GM18526 (cell line): Measurements from ENCODE around the gene PRKCA.

Experiments used
- POLR2A ChIP-seq: IDR thresholded peaks from 3 replicates; pipeline ENCODE4 v1.6.1; 2011; ENCODE audit not compliant: insufficient read length; ENCODE audit errors: extremely low read depth

PRKCA gene

DNA sequence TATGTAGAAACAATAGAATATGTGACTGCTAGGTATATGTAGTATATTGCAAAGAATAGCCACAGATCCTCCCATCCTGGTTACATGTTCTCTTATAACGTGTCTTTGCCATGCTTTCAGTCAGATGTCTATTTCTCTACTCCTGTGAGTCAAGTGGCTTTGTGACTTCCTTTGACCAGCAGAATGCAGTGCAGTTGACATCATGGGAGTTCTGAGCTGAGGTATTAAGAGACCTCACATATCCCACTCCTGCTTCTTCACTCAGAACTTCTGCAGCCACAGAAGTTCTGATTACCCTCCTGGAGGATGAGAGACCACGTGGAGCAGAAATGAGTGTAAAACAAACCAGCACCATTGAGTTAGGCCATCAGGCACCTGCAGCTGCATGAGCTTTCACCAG, 222.5 kb downstream of the PRKCA start:
- no peak for TF ChIP-seq POLR2A

GRCh38 chr17:66525338-66525737, 222.9 kb downstream of the PRKCA start:
- TF ChIP-seq POLR2A: no peak

DNA sequence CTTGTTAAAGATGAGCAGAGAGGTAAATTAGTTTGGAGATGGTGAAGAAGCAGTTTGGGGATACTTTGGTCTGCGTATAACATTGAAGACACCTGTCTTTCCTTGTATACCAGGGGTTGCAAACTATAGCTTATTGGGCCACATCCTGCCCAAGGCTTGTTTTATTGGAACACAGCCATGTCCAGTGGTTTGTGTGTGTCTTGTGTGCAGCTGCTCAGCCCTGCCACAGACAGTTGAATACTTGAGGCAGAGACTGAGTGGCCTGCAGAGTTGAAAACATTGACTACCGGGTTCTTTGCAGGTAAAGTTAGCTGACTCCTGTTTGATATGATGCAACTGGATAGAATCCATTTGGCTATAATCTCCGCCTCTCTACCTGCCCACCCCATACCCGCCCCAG, 224.4 kb downstream of the PRKCA start:
- TF ChIP-seq POLR2A: no peak

DNA sequence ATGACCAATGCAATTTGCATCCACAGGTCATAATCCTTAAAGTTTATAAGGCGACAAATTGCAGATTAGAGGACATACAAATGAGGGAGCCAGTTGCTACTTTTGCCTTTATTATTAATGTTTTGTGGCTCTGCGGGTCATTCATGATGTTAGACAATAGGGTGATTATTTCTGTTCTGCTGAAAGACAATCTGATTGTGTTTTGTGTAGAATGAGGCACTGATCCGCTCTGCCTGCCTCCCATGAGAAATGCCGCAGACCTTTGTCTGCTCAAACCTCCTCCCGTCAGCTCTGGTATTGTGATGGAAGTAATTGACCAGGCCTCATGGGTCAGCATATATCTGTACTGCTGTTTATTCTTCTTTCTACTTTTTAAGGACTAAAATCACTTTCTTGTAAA, 224.9 kb downstream of the PRKCA start:
- TF ChIP-seq POLR2A: no peak

- no peak for TF ChIP-seq POLR2A
These were observed 229.5 kb downstream of the PRKCA start for GRCh38 chr17:66531851-66532295.

- TF ChIP-seq POLR2A: no peak
These were observed 231.2 kb downstream of the PRKCA start for GRCh38 chr17:66533572-66533971.

DNA sequence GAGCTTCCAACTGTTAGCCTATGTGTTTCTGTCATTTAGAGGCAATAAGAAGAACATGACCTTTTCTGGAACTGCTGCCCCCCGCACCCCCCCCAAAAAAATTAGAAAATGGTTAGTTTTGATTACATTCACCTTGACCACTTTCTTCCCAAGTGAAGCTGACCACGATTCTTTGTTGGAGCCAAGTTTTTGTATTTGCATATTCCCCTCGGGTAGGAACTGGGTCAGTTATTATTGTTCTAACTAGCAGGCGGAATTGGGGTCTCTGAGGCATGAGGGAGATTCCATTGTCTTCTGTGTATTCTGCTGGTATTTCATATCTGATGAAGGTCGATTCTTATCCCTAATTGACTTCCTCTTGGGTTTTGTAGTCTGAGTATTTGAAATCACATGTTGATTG, 231.6 kb downstream of the PRKCA start:
- no peak for TF ChIP-seq POLR2A

DNA sequence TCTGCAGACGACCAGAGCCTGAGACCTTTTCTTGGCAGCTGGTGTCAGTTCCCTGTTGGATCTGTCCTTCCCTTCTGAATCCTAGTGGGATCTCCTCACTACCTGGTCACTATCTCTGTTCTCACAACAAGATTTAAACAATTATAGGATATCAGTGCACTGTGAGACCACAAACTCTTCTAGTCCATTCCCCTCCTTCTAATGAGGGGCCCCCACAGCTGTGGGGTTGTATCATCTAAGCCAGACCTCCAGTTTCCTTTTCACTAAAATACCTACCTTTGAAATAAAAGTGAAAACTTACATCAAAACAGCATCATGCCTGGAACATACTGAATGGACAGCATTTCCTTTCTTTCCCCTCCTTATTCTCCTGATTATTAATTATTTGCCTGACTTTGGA, 233.2 kb downstream of the PRKCA start:
- no peak for TF ChIP-seq POLR2A

GRCh38 chr17:66537502-66537901, 235.1 kb downstream of the PRKCA start:
- TF ChIP-seq POLR2A: no peak

DNA sequence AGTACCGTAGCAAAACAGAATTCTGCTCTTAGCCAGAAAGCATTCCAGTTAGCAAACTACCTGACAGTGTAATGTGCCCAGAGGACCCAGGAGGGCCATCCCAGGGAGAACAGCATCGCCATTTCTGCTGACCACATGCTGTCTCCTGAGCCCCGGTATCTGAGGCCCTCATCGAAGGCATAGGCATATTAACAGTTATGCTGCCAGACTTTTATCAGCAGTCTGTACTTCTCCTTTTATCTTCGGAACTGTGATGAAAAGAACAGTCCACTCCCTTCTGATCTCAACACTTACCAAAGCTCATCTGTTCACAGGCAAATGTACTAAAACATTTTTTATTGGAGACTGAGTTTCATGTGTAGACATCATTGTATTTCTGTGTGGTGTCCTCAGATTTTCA, 236.4 kb downstream of the PRKCA start:
- no peak for TF ChIP-seq POLR2A

DNA sequence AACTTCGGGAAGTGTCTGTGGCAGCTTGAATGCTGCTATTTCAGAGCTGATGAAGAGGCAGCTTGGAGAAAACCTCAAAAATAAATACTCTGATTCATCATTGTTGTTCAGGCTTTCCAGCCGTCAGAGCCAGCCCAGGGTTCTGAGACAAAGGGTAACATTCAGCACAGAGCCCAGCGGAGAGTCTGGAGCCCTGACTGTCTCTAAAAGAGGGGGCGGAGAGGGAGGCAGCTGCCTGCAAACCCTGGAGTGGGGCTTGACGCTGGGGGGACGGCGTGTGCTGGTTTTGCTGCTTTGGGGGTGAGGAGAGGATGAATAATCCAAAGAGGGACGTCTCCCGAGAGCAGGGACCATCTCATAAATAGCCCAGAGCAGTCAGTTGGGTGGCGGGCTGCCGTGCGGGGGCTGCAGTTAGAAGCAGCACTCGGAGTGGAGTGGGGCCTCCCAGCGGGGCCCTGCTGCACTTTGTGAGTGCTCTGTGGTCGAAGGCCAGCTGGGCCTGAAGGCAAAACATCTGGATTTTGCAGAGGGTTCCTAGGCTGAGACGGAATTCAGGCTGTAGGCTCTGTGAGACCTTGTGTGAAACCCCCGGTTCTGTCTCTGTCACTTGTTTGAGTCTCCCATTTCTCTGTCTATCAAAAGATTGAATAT, 237.8 kb downstream of the PRKCA start:
- no peak for TF ChIP-seq POLR2A

- no peak for TF ChIP-seq POLR2A
These were observed 239.2 kb downstream of the PRKCA start for GRCh38 chr17:66541461-66542128.

DNA sequence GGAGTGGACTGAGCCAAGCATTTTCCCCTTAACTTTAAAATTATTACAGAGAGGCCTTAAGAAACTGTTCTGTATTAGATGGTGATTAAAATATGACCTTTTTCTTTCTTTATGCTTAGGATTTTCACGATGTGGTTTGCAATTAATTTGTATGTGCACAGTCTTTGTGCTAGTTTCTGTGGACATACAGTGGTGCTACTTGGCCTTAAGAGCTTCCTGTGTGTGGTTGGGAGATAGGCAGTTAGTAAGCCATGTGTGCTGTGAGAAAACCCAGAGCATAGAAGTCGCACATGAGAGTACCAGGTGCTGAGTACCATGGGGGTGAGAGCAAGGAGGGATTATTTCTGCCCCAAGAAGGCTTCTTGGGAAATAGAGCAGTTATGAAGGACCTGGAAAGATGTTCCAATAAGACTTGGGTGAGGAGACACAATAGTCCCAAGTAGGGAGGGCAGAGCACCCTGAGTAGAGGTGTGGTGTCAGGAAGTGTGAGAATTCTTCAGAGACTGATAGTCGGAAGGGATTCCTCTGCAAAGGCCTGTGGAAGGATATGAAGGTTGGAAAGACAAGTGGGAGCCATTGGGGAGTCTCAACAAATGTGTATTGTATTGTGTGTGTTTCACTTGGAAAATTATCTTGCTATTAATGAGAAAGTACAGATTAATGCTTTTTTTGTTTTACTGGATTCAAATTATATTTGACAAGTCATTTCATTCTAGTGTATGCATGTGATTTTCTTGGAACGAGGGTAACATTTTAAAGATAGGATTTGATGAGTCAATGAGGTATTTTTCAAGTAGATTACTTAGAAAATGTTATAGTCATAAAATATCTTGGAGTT, 239.9 kb downstream of the PRKCA start:
- no peak for TF ChIP-seq POLR2A

GRCh38 chr17:66542967-66543520, 240.6 kb downstream of the PRKCA start:
- no peak for TF ChIP-seq POLR2A

- no peak for TF ChIP-seq POLR2A
These were observed 241.1 kb downstream of the PRKCA start for GRCh38 chr17:66543526-66543925.

GRCh38 chr17:66545918-66546317, 243.5 kb downstream of the PRKCA start:
- TF ChIP-seq POLR2A: no peak
